Renal cortex interstitium (tissue), 11 donors: ENCODE results near the gene MATN4. TPM values are rescaled to one million over a fixed set of nuclear protein-coding genes. Genes with fewer than 3 reads are reported as not detected.

Experiments used
- DNase-seq, 11 donors: peaks; one replicate each; pipeline ENCODE4 v3.0.0-alpha.2; 2013; ENCODE audit warnings: low read depth in 9 of 11, low spot score in 4 of 11; ENCODE audit errors: extremely low read depth in 1 of 11
- polyA plus RNA-seq, 3 donors: library from polyadenylated mRNA; unstranded; fragments of 120-200 nt; gene quantifications; one replicate each; pipeline ENCODE4 v1.2.1, GENCODE V29; 2013; ENCODE audit not compliant: insufficient read length in 3 of 3

The MATN4 gene
- polyA plus RNA-seq, 3 donors, result 0.17 to 0.55 (median 0.41) TPM

DNA sequence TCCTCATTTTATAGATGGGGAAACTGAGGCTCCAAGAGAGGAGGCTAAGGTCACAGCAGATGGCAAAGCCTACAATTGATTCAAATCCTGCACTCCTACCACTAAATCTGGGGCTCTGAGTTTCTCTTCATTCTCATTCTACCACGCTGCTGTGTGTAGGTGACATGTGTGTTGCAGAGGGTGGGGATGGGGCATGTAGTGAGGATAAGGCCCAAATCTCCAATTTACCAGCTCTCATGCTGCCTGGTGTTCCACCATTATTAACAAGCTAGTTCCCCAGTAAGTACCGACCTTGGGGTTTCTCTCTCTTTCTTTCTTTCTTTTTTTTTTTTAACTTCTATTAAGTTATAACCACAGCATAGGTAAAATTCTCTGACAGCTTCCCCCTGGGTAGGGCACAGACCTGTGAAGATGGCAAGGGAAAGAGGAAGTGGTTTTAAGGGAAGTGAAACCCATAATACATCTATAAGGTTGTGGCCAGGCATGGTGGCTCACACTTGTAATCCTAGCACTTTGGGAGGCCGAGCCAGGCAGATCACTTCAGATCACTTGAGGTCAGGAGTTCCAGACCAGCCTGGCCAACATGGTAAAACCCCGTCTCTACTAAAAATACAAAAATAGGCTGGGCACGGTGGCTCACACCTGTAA lies 13.0 kb upstream of the MATN4 start:
- no peak for DNase-seq

DNA sequence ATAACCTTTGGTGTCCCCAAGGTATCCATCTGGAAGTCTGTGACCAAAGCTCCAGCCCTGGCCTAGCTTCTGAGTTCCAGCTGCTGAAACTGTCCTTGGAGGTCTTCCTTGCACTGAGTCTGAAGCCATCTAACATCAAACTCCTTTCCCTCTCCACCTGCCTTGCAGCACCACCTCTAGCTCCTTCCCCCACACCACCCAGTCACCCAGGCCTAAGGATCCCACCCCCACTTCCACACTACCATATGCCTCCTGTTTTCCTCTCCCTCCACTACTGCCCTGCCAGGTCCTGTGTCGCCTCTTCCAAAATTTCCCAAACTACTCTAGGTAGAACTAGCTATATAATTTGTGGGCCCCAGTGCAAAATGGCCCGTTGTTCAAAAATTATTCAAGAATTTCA lies 10.8 kb upstream of the MATN4 start:
- no peak for DNase-seq

DNA sequence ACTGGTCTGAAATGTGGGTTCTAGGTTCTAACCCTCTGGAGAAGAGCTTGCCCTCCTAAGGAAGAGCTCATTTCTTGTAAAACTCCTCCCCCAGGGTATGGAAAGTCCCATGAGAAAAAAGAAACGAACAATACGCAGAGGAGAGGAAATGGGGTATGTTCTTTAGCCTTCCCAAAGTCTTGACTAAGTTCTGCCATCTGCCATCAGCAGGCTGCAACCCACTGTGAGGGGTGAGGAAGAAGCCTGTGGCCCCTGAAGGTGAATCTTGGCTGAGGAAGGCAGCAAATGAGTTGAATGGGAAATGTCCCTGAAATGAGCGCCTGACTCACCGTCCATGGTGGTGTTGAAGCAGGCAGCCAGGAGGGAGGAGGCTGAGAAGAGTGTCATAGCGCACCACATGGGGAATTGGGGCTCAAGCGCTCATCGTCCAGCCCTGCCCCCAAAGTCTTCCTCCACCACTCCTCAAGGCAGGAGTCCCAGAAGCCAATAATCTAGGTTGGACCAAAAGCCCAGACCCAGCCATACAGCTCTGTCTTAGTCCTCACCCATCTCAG lies 10.4 kb upstream of the MATN4 start:
- DNase-seq, result no peak

DNA sequence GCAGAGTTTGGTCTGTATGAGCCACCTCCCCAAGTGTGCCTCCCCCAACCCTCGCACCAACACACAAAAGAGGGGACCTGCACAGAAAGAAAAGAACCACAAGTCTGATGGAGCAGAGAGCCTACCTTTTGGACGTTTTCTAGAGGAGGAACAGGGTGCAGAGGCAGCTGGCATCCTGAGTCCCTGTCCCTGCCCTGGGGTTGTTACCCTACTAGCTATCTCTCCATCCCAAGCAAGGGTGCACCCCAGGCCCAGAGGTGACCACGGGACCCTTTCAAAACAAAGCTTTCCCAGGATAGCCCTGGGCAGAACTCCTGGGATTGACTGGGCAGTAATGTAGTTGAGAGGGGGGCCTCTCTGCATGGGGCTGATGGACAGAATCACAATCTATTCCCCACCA lies 9.7 kb upstream of the MATN4 start:
- no peak for DNase-seq

DNA sequence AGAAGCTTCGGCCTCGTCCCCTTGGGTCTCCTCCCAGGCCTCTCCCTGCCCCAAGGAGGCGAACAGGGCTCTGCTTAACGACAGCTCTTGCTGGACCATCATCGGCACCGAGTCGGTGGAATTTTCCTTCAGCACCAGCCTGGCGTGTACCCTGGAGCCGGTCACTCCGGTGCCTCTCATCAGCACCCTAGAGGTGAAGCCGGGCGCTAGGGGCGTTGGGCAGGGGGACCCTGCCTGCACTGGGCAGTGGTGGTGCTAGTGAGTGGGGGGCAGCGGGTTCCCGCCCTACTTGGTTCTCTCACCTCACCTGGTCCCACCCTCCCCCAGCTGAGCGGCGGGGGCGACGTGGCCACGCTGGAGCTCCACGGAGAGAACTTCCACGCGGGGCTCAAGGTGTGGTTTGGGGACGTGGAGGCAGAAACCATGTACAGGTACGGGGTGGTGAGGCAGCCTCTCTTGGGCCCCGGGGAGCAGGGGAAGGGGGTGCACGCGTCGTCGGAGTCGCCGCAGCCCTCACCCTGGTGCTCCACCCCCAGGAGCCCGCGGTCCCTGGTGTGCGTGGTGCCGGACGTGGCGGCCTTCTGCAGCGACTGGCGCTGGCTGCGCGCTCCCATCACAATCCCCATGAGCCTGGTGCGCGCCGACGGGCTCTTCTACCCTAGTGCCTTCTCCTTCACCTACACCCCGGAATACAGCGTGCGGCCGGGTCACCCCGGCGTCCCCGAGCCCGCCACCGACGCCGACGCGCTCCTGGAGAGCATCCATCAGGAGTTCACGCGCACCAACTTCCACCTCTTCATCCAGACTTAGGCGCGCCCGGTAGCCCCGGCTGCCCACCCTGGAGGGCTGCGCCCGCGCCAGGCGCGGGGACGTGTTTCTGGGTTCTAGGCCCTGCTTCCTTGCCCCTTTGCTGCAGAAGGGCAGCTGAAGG lies 8.3 kb upstream of the MATN4 start:
- DNase-seq, result no peak

DNA sequence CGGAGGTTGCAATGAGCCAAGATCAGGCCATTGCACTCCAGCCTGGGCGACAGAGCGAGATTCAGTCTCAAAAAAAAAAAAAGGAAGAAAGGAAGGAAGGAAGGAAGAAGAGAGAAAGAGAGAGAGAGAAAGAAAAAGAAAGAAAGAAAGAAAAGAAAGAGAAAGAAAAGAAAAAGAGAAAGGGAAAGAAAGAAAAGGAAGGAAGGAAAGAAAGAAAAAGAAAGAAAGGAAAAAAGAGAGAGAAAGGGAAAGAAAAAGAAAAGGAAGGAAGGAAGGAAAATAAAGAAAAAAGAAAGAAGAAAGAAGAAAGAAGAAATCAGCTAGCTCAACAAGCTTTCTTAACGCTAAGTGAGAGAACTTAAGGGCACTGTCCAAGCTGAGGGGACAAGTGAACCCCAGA lies 7.6 kb upstream of the MATN4 start:
- DNase-seq, result no peak

DNA sequence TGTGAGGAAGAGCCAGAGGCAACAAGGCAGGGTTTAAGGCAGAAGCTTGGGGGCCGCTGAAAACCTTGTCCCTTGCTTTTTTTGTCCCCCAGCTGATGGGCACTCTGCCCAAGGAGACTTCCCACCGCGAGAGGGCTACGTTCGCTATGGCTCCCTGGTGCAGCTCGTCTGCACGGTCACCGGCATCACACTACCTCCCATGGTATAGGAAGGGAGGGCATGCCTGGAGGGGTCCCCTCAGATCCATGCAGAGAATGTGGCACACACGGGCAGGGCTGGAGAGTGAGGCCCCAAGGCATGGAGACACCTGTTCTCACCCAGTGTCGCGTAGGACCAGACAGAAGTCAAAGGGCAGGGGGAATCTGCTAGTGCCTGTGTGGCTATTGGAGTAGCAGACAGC lies 5.8 kb upstream of the MATN4 start:
- DNase-seq, result no peak

DNA sequence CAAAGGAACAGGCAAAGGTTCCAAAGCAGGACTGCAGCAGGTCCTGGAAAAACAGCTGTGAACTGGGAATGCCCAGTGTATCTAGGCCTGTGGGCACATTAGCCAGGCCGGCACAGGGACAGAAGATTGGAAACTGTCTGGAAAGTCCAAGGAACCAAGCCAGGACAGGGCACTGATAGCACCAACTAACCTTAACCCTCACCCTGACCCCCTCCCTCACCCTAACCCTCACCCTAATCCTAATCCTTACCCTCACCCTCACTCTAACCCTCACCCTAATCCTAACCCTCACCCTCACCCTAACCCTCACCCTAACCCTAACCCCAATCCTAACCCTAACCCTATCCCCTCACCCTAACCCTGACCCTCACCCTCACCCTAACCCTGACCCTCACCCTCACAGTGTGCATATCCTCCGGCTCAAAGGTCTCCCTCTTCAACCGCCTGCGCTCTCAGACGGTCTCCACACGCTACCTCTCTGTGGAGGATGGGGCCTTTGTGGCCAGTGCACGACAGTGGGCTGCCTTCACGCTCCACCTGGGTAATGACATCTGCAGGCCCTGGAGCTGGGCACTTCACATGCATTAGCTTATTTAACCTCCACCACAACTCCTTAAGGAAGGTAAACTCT lies 5.1 kb upstream of the MATN4 start:
- no peak for DNase-seq

DNA sequence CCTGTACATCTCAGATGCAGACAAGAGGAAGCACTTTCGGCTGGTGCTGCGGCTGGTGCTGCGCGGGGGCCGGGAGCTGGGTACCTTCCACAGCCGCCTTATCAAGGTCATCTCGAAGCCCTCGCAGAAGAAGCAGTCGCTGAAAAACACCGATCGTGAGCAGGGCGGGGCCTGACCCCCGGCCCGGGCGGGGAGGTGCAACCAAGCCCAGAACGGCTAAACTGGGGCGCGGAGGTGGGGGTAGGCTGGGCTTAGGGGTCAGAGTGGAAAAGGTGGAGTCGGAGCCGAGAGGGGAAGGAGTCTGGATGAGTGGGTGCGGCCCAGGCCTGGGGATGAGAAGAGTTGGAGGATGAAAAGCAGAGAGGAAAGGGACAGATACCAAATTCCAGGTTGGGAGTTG lies 4.1 kb upstream of the MATN4 start:
- no peak for DNase-seq

DNA sequence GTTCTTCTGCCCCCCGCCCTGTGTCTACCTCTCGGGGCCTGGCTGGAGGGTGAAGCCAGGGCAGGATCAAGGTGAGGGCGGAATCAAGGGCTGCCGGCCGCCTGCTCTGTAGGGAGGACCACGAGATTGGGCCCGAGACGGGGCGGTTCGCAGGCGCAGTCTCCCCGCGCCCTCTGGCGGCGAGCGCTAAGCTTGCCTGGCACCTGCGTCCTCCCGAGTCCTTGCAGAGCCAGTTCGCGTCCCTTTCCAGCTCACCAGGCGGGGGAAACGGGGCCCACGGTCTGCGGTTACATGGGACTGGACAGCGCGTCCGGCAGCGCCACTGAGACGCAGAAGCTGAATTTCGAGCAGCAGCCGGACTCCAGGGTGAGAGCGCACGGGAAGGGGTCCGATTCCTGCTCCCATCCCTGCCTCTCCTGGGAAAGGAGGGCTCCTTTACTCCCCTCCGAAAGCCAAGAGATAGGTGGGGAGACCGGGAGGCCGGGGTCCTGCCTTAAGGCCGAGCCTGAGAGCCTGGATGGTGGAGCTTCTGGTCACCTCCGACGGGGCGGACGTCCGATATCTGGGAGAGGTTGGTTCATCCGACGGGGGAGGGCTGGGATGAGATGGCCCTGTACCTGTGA lies 3.6 kb upstream of the MATN4 start:
- DNase-seq, result no peak

DNA sequence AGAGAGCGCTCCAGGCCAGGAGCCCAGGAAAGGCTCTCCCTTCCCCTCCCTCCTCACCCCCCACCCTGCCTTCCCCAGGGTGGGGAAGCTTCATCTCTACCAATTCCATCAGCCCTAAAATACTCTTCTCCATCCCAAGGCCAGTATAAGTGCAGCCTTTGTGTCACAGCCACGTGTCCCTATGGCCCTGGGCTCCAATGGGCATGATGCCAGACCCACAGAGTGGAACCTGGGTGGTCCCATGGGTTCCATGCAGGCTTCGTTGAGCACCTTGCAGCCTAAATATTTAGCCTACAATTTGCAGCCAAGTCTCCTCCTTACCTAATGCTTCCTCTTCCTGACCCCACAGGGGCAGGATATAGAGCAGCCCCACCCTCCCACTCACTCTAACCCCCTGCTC lies 976 bp upstream of the MATN4 start:
- no peak for DNase-seq

DNA sequence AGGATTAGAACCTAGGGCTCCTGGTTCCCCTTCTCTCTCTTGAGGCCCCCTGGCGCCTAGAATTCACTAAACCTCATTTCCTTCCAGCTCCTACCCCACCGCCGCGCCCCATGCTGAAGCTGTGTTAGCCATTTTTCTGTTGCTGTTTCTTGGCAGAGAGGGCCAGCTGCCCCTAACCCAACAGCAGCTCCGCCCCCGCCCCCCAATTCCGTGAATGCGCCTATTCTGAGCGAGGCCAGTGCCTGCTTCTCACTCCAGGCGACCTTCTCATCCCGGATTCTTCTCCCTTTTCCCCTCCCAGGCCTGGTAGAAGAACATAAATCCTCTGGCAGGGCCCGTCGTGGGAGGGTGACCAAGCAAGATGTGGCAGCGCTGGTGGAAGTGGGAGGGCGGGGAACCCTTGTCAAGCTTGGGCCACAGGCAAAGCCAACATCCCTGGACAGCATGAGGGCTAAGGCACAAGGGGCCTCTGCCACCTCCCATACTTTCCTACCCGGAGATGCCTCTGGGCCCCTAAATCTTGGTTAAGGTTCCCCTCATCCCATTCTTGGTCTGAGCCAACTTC lies 941 bp downstream of the MATN4 start:
- no peak for DNase-seq

DNA sequence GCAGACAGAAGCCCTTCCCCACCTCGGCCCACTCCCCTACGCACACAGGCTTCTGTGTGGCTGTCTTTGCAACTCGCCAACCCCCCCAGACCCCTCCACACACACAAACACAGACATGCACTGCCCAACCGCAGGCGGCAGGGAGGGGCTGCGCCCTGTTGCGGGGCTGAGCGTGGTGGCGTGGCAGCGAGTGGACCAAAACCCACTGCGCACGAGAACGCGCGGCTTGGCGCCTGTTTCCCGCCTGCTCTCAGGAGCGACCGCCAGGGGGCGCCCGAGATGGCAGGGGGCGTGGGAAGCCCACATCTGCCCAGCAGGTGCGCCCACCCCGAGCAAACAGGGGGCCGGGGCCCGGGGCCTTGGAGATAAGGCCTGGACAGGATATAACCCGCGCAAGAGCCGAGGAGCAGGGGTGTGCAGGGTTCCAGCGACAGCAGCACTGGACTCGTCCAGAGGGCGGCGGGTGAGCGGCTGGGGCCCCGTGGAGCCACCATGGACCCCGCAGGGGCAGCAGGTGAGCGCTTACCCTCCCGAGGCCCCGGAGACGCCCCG lies 1.6 kb downstream of the MATN4 start, which contains the start of gene RBPJL:
RBPJL (plus strand) TSS at position 410 of the 552 bp plus-strand sequence; CDS start at position 493, 83 bp downstream.
- DNase-seq, result no peak

DNA sequence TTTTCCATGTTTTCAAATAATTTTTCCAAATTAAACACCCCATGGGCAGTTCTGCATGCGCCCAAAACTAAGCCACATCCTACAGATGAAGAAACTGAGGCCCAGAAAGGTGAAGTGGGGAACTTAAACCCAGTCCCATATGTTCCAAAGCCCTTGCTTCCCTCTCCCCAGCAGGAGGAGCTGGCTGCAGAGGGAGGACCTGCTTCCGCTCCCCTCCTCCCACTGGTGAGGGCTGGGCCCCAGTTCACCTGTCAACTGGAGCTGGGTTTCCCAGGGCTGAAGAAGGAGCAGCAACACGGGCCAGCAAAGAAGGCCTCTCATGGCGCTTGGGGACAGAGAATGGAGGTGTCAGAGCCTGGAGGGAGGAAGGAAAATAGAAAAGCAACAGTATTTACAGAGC lies 2.8 kb downstream of the MATN4 start:
- DNase-seq, result no peak

DNA sequence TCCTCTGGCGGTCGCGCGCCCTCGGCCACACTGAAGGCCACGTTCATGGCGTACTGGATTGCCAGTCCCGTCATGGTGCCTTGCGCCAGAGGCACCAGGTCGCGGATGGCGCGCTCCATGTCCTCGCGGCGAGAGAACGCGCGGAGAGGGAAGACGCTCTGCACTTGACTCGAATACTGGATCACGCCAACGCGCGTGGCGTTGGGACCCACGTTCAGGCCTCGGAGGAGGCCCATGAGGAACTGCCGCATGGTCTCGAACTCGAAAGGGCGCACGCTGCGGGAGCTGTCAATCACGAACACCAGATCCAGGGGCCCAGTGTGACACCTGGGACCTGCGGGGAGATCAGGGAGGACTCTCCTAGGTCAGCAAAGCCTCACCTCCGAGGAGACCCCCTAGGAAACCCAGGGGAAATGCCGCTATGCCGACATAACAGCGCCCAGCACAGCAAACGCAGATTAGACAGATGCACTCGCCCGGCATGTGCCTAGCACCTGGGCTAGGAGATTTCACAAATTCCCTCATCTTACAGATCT lies 3.6 kb downstream of the MATN4 start:
- DNase-seq, result no peak

DNA sequence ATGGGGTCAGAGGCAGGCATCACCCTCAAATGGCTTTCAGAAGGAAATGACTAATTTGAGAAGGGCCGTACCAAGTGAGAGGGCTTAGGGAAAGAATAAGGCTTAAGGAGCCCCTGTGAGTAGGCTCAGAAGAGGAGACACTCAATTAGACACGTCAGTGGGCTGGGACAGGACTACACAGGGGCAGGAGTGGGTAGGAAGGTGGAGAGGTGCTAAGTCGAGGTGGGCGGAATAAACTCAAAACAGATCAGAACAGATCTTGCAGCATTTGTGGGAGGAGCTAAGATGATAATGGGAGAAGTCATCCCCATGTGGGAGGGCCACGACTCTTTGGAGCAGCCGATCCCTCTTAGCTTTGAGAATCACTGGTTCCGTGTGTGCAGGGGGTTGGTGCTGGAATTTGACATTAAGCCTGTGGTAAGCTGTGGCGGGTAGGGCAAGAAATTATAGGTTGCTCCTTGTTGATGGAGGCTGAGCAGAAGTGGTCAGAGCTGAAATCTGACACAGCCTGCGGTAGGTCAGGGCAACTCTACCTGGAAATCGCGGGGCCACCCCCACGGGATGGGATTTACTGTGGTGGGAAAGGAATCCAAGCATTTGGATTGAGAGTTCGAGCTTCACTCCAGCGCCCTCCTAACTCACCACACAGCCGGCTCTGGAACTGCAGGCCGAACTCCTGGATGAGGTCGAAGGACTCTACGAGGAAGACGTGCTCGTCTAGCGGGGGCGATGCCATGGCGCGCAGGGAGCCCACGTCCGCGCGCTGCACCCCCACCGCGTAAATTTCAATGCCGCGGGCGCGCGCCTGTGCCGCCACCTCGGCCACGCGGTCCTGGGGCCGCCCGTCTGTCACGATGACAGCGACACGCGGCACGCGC lies 4.3 kb downstream of the MATN4 start:
- DNase-seq, result no peak

DNA sequence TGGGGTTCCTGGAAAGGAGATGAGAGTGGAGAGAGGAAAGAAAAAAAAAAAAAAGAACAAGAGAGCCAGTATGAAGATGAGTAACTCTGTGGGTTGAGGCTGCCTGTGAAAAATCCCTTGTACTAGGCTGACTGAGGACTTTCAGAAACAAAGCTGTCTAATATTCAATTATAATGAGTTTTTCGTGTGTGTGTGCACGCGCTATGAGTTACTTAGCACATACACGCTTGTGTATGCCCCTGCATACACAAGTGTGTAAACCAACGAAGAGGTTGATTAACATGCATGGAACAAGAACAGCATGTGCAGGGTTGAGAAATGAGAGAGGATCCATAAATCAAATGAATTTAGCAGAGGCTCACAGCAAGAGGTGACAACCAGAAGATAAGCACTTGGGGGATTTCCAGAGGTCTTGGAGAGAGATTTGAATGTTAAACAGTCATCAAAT lies 6.3 kb downstream of the MATN4 start:
- DNase-seq, result no peak
